HG03571 (cell line): ENCODE data around the gene TNFAIP8L3.
"Not testable (repeated sequence)": the region's sequence is repeated elsewhere in the genome, so short reads cannot be mapped to it uniquely, and the experiment has no call there.

Experiments
- ATAC-seq: cut with Tn5 transposase; IDR thresholded peaks from one replicate; pipeline ENCODE4 v1.9.1; 2021; ENCODE audit not compliant: unreplicated experiment

Gene TNFAIP8L3

GRCh38 chr15:51094606-51095569 lies at the start of gene TNFAIP8L3:
TNFAIP8L3 (minus strand) TSS chr15:51094906; CDS start chr15:51094595, 311 bp downstream.
- no peak for ATAC-seq

- no peak for ATAC-seq
Observed at GRCh38 chr15:51144021-51144532, 49.4 kb upstream of the TNFAIP8L3 start.

- not testable (repeated sequence) for ATAC-seq
Observed at GRCh38 chr15:51140347-51140746, 45.6 kb upstream of the TNFAIP8L3 start.

- no peak for ATAC-seq
Observed at GRCh38 chr15:51139091-51139490, 44.4 kb upstream of the TNFAIP8L3 start.

- ATAC-seq = no peak
Observed at GRCh38 chr15:51137880-51138430, 43.2 kb upstream of the TNFAIP8L3 start.

DNA sequence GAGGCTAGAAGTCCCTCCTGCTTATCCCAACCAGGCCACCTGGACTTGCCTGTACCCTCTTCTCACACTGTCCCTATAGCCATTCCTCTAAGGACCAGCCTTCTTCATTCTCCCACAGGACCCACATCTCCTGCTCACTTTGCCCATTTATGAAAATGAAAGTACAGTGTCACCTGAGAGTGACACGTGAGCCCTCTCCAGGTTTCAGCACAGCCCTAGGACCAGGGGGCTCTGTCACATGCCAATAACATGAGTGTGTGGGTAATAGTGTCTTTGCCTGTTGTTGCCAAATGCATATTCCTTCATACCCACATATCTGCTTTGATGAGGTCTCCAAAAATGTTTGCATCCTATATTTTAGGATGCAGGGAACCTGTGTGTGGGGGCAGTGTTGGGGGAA lies 42.3 kb upstream of the TNFAIP8L3 start:
- ATAC-seq = no peak

DNA sequence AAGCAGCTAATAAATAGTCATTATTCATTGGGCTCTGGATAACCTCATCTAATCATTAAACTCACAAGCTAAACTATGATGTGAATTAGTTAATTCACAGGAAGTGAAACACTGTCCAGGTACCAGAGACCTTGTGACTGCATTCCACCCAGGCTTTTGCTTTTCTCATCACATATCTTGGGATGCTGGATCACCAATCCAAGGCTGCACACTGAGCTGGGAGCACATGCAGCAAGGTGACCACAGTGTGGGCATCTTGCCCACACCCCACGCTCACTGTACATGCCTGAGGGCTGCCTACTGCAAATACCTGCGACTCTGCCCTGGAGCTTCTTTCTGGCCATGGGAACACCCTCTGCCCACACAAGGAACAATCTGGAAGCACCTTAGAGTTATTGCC lies 40.6 kb upstream of the TNFAIP8L3 start:
- ATAC-seq = no peak

GRCh38 chr15:51134416-51135199 lies 39.9 kb upstream of the TNFAIP8L3 start:
- no peak for ATAC-seq

- no peak for ATAC-seq
Observed at GRCh38 chr15:51133140-51133765, 38.5 kb upstream of the TNFAIP8L3 start.

DNA sequence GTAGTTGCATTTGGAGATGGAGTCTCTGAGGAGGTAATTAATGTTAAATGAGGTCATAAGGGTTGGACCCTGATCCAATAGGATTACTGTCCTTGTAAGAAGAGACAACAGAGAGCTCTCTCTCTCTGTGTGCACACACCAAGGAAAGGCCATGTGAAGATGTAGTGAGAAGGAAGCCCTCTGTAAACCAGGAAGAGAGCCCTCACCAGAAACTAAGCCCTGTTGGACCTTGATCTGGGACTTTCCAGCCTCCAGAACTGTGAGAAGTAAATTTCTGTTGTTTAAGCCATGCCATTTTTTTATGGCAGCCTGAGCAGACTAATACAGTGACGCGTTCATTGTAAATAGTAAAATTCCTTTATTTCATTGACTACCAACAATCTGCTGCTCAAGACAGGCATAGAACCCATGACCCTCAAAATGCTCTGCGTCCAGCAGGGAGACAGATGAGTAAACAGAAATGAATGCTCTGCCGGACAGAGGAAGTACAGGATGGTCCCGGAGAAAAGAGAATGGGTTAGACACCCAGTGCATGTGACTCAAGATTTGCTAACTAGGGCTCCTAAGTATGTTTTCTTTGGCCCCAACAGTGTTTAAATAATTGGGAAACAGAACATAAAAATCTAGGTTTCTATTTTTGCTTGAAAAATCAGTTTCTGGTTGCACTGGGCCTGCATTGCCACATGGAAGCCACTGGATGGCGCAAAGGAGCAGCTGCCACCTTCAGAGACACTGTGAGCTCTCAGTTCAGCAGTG lies 37.9 kb upstream of the TNFAIP8L3 start:
- ATAC-seq = no peak

DNA sequence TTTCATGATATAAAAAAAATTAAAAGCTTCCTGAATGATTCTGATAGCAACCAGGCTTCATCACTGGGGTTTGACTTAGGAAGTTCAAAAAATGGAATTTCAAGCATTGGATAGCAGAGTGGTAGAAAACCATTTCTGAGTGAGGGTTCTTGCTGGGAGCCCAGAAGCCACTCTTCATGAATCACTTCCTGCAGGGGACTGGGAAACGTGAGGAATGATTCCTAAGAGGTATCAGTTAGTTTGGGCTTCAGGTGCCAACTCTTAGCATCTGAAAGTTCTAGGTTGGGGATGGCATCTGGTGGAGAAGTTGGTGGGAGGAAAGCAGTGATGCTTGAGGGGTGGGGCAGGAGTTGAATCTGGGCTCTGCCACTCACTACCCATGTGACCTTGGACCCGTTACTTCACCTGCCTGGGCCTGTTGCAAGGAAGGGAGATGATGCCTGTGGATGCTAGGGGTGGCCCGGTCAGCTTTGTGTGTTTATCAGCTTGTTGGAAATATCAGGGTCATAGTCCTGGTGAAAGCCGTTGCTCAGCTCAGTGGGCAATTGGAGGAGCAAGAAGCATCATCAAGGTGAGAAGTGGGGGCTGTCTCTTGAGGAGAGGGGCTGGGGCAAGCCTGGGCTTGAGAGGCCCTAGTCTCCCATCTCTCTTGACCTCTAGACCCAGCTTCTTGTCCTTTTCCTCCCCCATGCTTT lies 37.0 kb upstream of the TNFAIP8L3 start:
- ATAC-seq = no peak

- ATAC-seq = no peak
Observed at GRCh38 chr15:51130344-51130743, 35.6 kb upstream of the TNFAIP8L3 start.

DNA sequence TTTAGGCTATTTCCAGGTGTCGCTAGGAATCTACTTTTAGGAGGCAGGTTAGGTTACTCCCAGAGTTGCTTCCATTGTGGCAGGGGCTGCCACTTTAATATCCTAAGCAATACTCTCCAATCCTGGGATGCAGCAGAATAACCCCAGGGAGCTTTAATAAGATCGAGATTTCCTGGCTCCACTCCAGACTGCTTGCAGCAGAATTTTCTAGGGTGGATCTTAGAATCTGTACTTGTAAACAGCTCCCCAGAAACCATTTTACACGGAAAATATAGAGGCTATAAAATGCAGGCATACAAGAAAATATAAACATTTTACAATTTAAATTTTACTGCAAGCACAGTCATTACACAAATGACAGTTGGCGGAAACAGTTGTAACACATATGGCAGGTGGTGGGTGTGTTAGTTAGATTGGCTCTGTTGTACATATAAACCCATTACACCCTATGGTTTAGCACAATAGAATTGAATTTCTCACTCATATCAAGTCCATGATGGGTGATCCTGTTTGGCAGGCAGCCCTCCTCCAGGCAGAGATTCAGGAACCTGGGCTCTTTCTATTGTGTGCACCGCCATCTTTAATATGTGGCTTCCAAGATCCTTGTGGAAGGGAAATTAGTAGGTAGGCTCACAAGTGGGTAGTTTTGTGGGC lies 35.0 kb upstream of the TNFAIP8L3 start:
- no peak for ATAC-seq

DNA sequence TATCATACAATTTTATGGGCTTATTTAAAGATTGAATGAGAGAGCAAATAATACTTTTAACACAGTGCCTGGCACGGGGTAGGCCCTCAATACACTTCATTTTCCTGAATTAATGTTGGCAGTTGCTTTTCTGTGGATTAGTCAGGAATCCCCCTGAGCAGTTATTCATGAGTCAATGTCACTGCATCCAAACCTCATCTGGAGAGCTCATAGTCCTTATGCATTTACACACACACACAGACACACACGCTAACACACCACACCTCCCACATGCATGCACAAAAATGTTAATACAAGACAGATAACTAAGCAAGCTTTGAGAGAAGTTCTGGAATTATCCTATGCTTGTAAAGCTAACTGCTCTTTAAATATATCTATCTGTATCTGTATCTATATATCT lies 34.0 kb upstream of the TNFAIP8L3 start:
- no peak for ATAC-seq

DNA sequence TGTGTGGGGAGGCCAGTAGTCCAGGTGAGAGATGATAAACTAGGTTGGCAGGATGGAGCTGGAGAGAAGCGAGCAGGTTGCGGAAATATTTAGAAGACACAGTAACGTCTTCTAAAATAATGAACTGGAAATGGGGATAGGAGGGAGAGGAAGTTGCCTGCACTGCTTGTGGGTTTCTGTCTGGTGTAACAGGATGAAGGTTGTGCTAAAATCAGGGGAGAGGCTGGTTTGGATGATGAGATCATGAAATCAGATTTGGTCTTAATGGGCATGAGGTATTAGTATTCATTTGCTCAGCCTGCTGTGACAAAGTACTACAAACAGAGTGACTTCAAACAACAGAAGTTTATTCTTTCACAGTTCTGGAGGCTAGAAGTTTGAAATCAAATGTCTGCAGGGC lies 32.1 kb upstream of the TNFAIP8L3 start:
- ATAC-seq = no peak

DNA sequence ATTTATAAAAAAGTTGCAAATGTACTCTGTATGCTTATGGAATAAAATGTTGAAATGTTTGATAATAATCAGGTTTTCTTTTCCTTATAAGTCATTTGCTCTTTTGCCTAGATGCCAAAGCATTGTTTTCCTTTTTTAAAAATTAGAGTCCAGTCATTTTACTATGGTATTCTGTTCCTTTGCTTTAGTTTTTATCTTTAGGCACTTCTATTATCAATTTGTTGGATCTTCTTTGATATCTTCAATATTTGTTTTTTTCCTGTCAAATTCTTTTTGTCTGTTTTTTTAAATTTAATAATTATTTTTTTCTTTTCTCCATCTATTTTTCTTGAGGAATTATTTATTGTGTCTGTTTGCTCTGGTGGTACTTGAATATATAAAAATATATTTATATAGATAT lies 28.3 kb upstream of the TNFAIP8L3 start:
- not testable (repeated sequence) for ATAC-seq

GRCh38 chr15:51121631-51122225 lies 27.0 kb upstream of the TNFAIP8L3 start:
- ATAC-seq = no peak

DNA sequence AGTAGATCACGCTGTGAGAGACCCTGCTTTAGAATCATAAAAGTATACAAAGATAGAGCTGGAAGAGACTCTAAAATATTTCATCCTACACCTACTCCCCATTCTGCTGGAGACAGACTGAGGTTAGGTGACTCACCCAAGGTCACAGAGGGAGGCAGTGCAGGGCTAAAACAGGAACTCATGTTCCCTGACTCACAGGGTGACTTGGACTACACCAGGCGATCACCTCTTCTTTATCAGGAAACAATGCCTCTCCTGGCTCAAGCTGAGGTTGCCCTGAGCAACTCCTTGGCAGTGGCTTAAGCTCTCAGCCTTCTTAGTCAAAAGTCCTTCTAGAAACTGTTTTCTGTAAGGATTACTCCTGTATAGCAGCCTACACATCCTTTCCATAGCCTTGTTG lies 26.4 kb upstream of the TNFAIP8L3 start:
- no peak for ATAC-seq

DNA sequence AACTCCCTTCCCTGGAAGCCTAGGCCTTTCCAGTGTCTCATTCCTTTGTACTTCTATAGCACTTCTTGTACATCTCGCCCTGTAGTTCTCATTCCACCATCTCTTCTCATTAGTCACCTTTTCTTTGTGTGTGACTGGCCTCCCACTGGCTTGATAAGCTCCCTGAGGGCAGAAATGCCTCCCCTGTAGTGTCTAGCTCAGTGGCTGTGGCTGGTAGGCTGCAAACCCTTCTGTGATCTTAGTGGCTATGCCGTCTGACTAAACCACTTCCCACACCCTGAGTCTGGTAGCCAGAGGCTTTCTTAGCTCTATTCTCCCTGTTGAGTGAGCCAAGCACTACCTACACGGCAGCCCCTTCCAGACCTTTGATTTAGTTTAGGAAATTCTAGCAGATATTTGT lies 24.4 kb upstream of the TNFAIP8L3 start:
- ATAC-seq = no peak
